SK-N-SH (cell line): ENCODE measurements around the gene ATXN7. TPM values are rescaled to one million over a fixed set of nuclear protein-coding genes. Genes with fewer than 3 reads are reported as not detected.

Source experiments
- CTCF ChIA-PET: fragments of 300-600, 350-600 bp; formaldehyde crosslinking; extraction: SDS; loops from one replicate; lab custom pipeline; 2021; lab: Yijun Ruan, JAX
- POLR2A ChIA-PET: fragments of 350-600 bp; sonication (Branson Sonifier 250); formaldehyde crosslinking; extraction: SDS; loops from one replicate; lab custom pipeline; 2020; ENCODE audit warnings: antibody characterized with exemption, inconsistent platforms; lab: Yijun Ruan, JAX
- DNase-seq: peaks from one replicate; pipeline ENCODE4 v3.0.0; 2012
- H2AFZ ChIP-seq: fragments of 200-600 bp; sonication (generic); 2 replicates; pipeline ENCODE4 v1.8.1; 2016; ENCODE audit warnings: antibody characterized with exemption, mild to moderate bottlenecking, low read depth
- H3F3A ChIP-seq: fragments of 200-600 bp; sonication (generic); replicated peaks from 2 replicates; pipeline ENCODE3; 2016; ENCODE audit warnings: antibody characterized with exemption, mild to moderate bottlenecking; ENCODE audit not compliant: insufficient read depth
- H3K27ac ChIP-seq, 2 experiments: fragments of 200-500 bp in 1 of 2; fragments of 200-600 bp in 1 of 2; sonication (Bioruptor generic) in 1 of 2; sonication (generic), shearing (Covaris generic) in 1 of 2; 2 replicates each; pipeline versions ENCODE4 v1.5.1 to v1.6.1; 2014 to 2016; ENCODE audit warnings: low read depth in 2 of 2, inconsistent platforms in 1 of 2, low read length in 1 of 2, mild to moderate bottlenecking in 1 of 2, mixed read lengths in 1 of 2
- H3K27me3 ChIP-seq: fragments of 200-600 bp; sonication (generic), shearing (Covaris generic); 2 replicates; pipeline ENCODE4 v1.6.1; 2016; ENCODE audit warnings: mixed run types; ENCODE audit not compliant: insufficient read depth
- H3K36me3 ChIP-seq, 2 experiments: fragments of 200-500 bp in 1 of 2; fragments of 200-600 bp in 1 of 2; sonication (Bioruptor generic) in 1 of 2; sonication (generic) in 1 of 2; replicated peaks in 1 of 2; 2 replicates each; pipeline versions ENCODE3 to v1.5.1; 2014 to 2016; ENCODE audit warnings: low read length in 1 of 2, mild to moderate bottlenecking in 1 of 2; ENCODE audit not compliant: insufficient read depth in 2 of 2, control insufficient read depth in 1 of 2
- H3K4me1 ChIP-seq, 2 experiments: fragments of 200-500 bp in 1 of 2; fragments of 200-600 bp in 1 of 2; sonication (Bioruptor generic) in 1 of 2; sonication (generic), shearing (Covaris generic) in 1 of 2; 2 replicates each; pipeline versions ENCODE4 v1.5.1 to v1.6.1; 2014 to 2016; ENCODE audit warnings: low read depth in 1 of 2, low read length in 1 of 2, mixed run types in 1 of 2; ENCODE audit not compliant: insufficient read depth in 2 of 2, control insufficient read depth in 1 of 2
- H3K4me2 ChIP-seq: fragments of 200-600 bp; sonication (generic), shearing (Covaris generic); 2 replicates; pipeline ENCODE4 v1.6.1; 2017; ENCODE audit warnings: mixed run types
- H3K4me3 ChIP-seq, 2 experiments: fragments of 200-500 bp in 1 of 2; fragments of 200-600 bp in 1 of 2; sonication (Bioruptor generic) in 1 of 2; sonication (generic), shearing (Covaris generic) in 1 of 2; 2 replicates each; pipeline versions ENCODE4 v1.5.1 to v1.8.1; 2014 to 2016; ENCODE audit warnings: low read depth in 2 of 2, inconsistent platforms in 1 of 2, low read length in 1 of 2, mild to moderate bottlenecking in 1 of 2, mixed read lengths in 1 of 2, moderate library complexity in 1 of 2
- H3K79me2 ChIP-seq: fragments of 200-600 bp; sonication (generic); 2 replicates; pipeline ENCODE4 v1.8.1; 2017; ENCODE audit warnings: mild to moderate bottlenecking; ENCODE audit not compliant: insufficient read depth
- H3K9ac ChIP-seq: fragments of 200-600 bp; sonication (generic); 2 replicates; pipeline ENCODE4 v1.6.1; 2017; ENCODE audit warnings: mixed run types
- H3K9me2 ChIP-seq: fragments of 200-600 bp; sonication (generic); 2 replicates; pipeline ENCODE4 v1.6.1; 2017; ENCODE audit warnings: mixed run types
- H3K9me3 ChIP-seq: fragments of 200-600 bp; sonication (generic); 2 replicates; pipeline ENCODE4 v1.6.1; 2017; ENCODE audit warnings: mixed run types, mild to moderate bottlenecking, moderate library complexity
- H4K20me1 ChIP-seq: fragments of 200-600 bp; sonication (generic); 2 replicates; pipeline ENCODE4 v1.6.1; 2017; ENCODE audit warnings: mild to moderate bottlenecking, mixed run types; ENCODE audit not compliant: insufficient read depth
- CHD2 ChIP-seq: fragments of 150-350 bp; IDR thresholded peaks from 2 replicates; pipeline ENCODE4 v1.6.1; 2018; ENCODE audit warnings: low read length; ENCODE audit not compliant: partially characterized antibody
- ELF1 ChIP-seq: IDR thresholded peaks from 2 replicates; pipeline ENCODE4 v1.4.0; 2012
- EP300 ChIP-seq, 2 experiments: IDR thresholded peaks; 2 replicates each; pipeline versions ENCODE4 v1.4.0 to v1.6.1; 2012; ENCODE audit warnings: borderline replicate concordance in 1 of 2, low read depth in 1 of 2, low read length in 1 of 2
- GATA2 ChIP-seq: sonication (generic); formaldehyde crosslinking; IDR thresholded peaks from 2 replicates; pipeline ENCODE4 v1.5.0; 2020; ENCODE audit warnings: mild to moderate bottlenecking, missing genetic modification reagents
- JUND ChIP-seq: IDR thresholded peaks from 2 replicates; pipeline ENCODE4 v1.4.0; 2012
- MEF2A ChIP-seq: IDR thresholded peaks from 2 replicates; pipeline ENCODE4 v1.4.0; 2012; ENCODE audit warnings: low read depth, borderline replicate concordance
- NFIC ChIP-seq: IDR thresholded peaks from 2 replicates; pipeline ENCODE4 v1.4.0; 2012; ENCODE audit warnings: borderline replicate concordance
- NRF1 ChIP-seq: IDR thresholded peaks from 2 replicates; pipeline ENCODE4 v1.6.1; 2012; ENCODE audit warnings: low read depth, mild to moderate bottlenecking, low read length
- RAD21 ChIP-seq: IDR thresholded peaks from 2 replicates; pipeline ENCODE4 v1.6.1; 2012; ENCODE audit warnings: mild to moderate bottlenecking, low read length
- RCOR1 ChIP-seq: fragments of 150-350 bp; IDR thresholded peaks from 2 replicates; pipeline ENCODE4 v1.6.1; 2017; ENCODE audit warnings: antibody characterized with exemption, low read length
- RFX5 ChIP-seq: IDR thresholded peaks from 2 replicates; pipeline ENCODE4 v1.6.1; 2012; ENCODE audit warnings: mild to moderate bottlenecking, improper control_type of control experiment, low read length
- SIN3A ChIP-seq: IDR thresholded peaks from 2 replicates; pipeline ENCODE4 v1.6.1; 2012; ENCODE audit warnings: low read depth, mild to moderate bottlenecking, low read length, moderate library complexity, borderline replicate concordance
- SMC3 ChIP-seq: IDR thresholded peaks from 2 replicates; pipeline ENCODE4 v1.6.1; 2012; ENCODE audit warnings: low read depth, low read length, improper control_type of control experiment
- YY1 ChIP-seq: IDR thresholded peaks from 2 replicates; pipeline ENCODE4 v1.4.0; 2012; ENCODE audit warnings: low read depth, mild to moderate bottlenecking
- WGBS: methylation state at CpG from one replicate; pipeline ENCODE4 v1.1.6; 2017; ENCODE audit warnings: low lambda C conversion rate; 5-methylcytosine and 5-hydroxymethylcytosine counted together
- polyA plus RNA-seq, 3 experiments: library from polyadenylated mRNA; depleted of rRNA; stranded (reverse); fragments of >200 nt; gene quantifications; 2 replicates each; pipeline ENCODE4 v1.2.3, GENCODE V29; 2012
- TF ChIP-seq, protein P1 (sequence below): fragments of 150-350 bp; IDR thresholded peaks from 2 replicates; pipeline ENCODE4 v1.6.1; 2016; ENCODE audit warnings: mild to moderate bottlenecking, low read depth, low read length
- TF ChIP-seq, protein P2 (sequence below): IDR thresholded peaks from 2 replicates; pipeline ENCODE4 v1.6.1; 2012; ENCODE audit warnings: mild to moderate bottlenecking, low read depth, low read length, moderate library complexity

Gene ATXN7
- polyA plus RNA-seq, 1 of the 3 experiments (the other 2 are of a cell fraction) = 6.2 TPM

GRCh38 chr3:63900010-63900409, 36.3 kb downstream of the ATXN7 start:
- no peak for DNase-seq
- POLR2A ChIA-PET = no interaction called here
- Histone ChIP-seq H3K9ac (no peak overlapping the region), H3K9me2 (no peaks in the 10 kb centered on the region), H3K4me1 (peaks cover 0 to 11% of the 10 kb centered on the region in 2 experiments; a peak in 1 of 4 replicates), H3K4me2 (no peak overlapping the region), H3K79me2 (peaks cover 37% of the 10 kb centered on the region; the same call in 1 of the 2 replicates), H3K36me3 (peaks cover 5 to 29% of the 10 kb centered on the region in 2 experiments), H3K27ac (no peak overlapping the region), H3K4me3 (no peak overlapping the region), H3K9me3 (no peaks in the 10 kb centered on the region), H2AFZ (no peak overlapping the region), H3F3A (peaks cover 3% of the 10 kb centered on the region), H4K20me1 (peaks cover 8% of the 10 kb centered on the region), H3K27me3 (no peaks in the 10 kb centered on the region)
- 96% methylated on average over 5 of the region's 5 CpGs for WGBS
- no peak for TF ChIP-seq RFX5
- TF ChIP-seq ELF1 = no peak
- no peak for TF ChIP-seq RCOR1
- TF ChIP-seq, protein P1, sequence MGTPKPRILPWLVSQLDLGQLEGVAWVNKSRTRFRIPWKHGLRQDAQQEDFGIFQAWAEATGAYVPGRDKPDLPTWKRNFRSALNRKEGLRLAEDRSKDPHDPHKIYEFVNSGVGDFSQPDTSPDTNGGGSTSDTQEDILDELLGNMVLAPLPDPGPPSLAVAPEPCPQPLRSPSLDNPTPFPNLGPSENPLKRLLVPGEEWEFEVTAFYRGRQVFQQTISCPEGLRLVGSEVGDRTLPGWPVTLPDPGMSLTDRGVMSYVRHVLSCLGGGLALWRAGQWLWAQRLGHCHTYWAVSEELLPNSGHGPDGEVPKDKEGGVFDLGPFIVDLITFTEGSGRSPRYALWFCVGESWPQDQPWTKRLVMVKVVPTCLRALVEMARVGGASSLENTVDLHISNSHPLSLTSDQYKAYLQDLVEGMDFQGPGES = no peak
- no peak for TF ChIP-seq SIN3A
- CTCF ChIA-PET = no interaction called here

DNA sequence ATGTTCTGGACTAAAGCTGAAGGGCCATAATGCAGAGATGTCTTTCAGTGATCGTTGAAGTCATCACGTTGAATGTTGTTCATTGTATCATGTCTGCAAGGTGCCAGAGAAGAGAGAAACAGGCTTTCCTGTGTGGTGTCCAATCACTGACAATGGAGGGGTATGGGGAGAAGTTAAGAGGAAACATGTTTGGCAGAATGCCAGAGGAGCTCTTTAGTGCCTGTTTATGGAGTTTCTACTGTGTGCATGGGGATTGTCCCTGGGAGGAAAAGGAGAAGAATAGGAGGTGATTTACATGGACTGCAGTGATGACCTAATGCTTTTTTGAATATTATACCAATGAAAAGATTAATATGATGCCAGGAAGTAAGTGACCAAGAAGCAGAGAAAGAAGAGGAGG, 36.8 kb downstream of the ATXN7 start:
- H3K4me2 ChIP-seq = no peak overlapping the region
- no peaks in the 10 kb centered on the region for H3K9me2 ChIP-seq
- TF ChIP-seq RCOR1 (no peak), NFIC (peak; percentile 50; the same call in 1 of the 2 replicates)
- TF ChIP-seq, all 33 proteins: peak for 1
- Histone ChIP-seq H3K36me3 (peaks cover 5 to 32% of the 10 kb centered on the region in 2 experiments), H2AFZ (no peak overlapping the region), H3K9ac (no peak overlapping the region), H3K79me2 (peaks cover 36% of the 10 kb centered on the region; the same call in 1 of the 2 replicates), H4K20me1 (peaks cover 8% of the 10 kb centered on the region), H3K4me1 (peaks cover 0 to 11% of the 10 kb centered on the region in 2 experiments; a peak in 1 of 4 replicates), H3K9me3 (no peaks in the 10 kb centered on the region), H3F3A (peaks cover 3% of the 10 kb centered on the region), H3K27me3 (no peaks in the 10 kb centered on the region), H3K4me3 (no peak overlapping the region), H3K27ac (no peak overlapping the region)
- DNase-seq = peak; percentile 58
- CTCF ChIA-PET = interaction anchor here (1.2 kb wide), 1 partner anchor 11 kb away, joined by 5 read pairs; the partner anchor contains the start of gene SCAANT1
- POLR2A ChIA-PET = no interaction called here
- WGBS = 76% methylated on average over 2 of the region's 2 CpGs

DNA sequence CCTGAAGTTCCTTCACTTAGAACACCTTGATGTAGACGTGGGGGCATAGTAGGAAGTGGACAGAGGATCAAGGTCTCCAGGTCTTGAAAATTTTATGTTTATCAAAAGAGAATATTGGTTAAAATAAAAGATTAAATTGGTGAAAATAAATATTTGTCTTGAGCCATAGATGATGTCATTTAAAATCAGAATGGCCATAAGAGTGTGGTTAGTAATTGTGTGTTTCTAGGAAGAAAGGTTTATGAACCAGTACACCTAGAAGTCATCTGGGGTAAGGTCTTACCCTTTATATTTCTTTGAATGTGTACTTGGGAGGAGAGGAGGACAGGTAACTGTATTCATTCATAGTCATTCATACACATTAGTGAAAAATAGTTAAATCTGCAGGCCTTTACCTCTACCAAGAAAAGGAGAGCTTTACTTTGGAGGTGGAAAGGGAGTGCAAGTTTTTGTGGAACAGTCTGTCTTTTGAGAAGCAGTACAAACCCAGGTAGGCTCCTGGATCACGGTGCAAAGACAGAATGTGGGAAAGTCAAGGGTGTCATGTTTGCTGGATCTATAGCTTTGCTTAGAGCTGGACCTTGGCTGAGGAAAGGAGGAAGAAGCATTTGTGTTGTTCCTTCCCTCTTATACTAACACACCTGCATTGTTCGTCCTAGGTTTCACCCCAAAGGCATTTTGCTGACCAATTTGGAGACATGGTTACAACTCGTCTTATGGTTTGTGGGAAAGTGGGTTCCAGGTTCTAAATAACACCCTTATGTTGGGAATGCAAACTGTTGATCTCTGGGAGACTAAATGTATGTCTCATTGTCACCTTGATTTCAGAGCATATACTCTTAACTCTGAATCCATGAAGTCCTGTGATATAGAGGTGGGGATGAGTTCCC, 42.3 kb downstream of the ATXN7 start:
- Histone ChIP-seq H3K27me3 (no peaks in the 10 kb centered on the region), H3K9me3 (no peaks in the 10 kb centered on the region), H3K9me2 (no peaks in the 10 kb centered on the region), H3K79me2 (peaks cover 32% of the 10 kb centered on the region), H2AFZ (no peak overlapping the region), H3K4me2 (no peak overlapping the region), H4K20me1 (peaks cover 8% of the 10 kb centered on the region; the same call in 1 of the 2 replicates), H3K27ac (no peak overlapping the region), H3K4me1 (peaks cover 1 to 12% of the 10 kb centered on the region in 2 experiments; a peak in 2 of 4 replicates), H3K36me3 (peaks cover 0 to 12% of the 10 kb centered on the region in 2 experiments), H3F3A (peaks cover 9% of the 10 kb centered on the region), H3K9ac (no peak overlapping the region), H3K4me3 (no peak overlapping the region)
- WGBS = 91% methylated on average over 4 of the region's 4 CpGs
- CTCF ChIA-PET = interaction anchor here (1.0 kb wide), 1 partner anchor 10 kb away, joined by 3 read pairs; no protein-coding TSS in a partner anchor
- POLR2A ChIA-PET = no interaction called here
- DNase-seq = no peak
- no peak for TF ChIP-seq NFIC
- no peak for TF ChIP-seq SMC3
- no peak for TF ChIP-seq SIN3A
- TF ChIP-seq RAD21 = no peak
- TF ChIP-seq NRF1 = no peak
- no peak for TF ChIP-seq CHD2
- no peak for TF ChIP-seq JUND
- TF ChIP-seq, protein P2, sequence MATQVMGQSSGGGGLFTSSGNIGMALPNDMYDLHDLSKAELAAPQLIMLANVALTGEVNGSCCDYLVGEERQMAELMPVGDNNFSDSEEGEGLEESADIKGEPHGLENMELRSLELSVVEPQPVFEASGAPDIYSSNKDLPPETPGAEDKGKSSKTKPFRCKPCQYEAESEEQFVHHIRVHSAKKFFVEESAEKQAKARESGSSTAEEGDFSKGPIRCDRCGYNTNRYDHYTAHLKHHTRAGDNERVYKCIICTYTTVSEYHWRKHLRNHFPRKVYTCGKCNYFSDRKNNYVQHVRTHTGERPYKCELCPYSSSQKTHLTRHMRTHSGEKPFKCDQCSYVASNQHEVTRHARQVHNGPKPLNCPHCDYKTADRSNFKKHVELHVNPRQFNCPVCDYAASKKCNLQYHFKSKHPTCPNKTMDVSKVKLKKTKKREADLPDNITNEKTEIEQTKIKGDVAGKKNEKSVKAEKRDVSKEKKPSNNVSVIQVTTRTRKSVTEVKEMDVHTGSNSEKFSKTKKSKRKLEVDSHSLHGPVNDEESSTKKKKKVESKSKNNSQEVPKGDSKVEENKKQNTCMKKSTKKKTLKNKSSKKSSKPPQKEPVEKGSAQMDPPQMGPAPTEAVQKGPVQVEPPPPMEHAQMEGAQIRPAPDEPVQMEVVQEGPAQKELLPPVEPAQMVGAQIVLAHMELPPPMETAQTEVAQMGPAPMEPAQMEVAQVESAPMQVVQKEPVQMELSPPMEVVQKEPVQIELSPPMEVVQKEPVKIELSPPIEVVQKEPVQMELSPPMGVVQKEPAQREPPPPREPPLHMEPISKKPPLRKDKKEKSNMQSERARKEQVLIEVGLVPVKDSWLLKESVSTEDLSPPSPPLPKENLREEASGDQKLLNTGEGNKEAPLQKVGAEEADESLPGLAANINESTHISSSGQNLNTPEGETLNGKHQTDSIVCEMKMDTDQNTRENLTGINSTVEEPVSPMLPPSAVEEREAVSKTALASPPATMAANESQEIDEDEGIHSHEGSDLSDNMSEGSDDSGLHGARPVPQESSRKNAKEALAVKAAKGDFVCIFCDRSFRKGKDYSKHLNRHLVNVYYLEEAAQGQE = no peak
- no peak for TF ChIP-seq MEF2A
- no peak for TF ChIP-seq RCOR1
- TF ChIP-seq EP300 (IDR thresholded peaks at IDR 0.05; ENCODE audit: borderline replicate concordance in 1 of 2, low read depth in 1 of 2, low read length in 1 of 2) = no peak
- TF ChIP-seq GATA2 (CRISPR knock-in tag) = no peak
- no peak for TF ChIP-seq YY1
- no peak for TF ChIP-seq ELF1
